Fibroblast of lung (primary cell): Measurements from ENCODE around the gene PRKCI. TPM values are rescaled to one million over a fixed set of nuclear protein-coding genes. Genes with fewer than 3 reads are reported as not detected.

Experiments
- DNase-seq, 2 donors: peaks; one replicate each; pipeline versions ENCODE4 v3.0.0 to v3.0.0-alpha.2; 2010; ENCODE audit warnings: low read depth in 2 of 2
- H2AFZ ChIP-seq: 2 replicates; pipeline ENCODE4 v1.5.1; 2012; ENCODE audit warnings: low read length, control low read depth, inconsistent platforms
- H3K27ac ChIP-seq: 2 replicates; pipeline ENCODE4 v1.5.1; 2011; ENCODE audit warnings: low read length, control low read depth; ENCODE audit not compliant: insufficient read depth
- H3K27me3 ChIP-seq: 2 replicates; pipeline ENCODE4 v1.5.1; 2011; ENCODE audit warnings: mild to moderate bottlenecking, low read length; ENCODE audit not compliant: control insufficient read depth, insufficient read depth
- H3K36me3 ChIP-seq: 2 replicates; pipeline ENCODE4 v1.5.1; 2011; ENCODE audit warnings: low read length; ENCODE audit not compliant: control insufficient read depth, insufficient read depth
- H3K4me1 ChIP-seq: 2 replicates; pipeline ENCODE4 v1.5.1; 2011; ENCODE audit warnings: low read length; ENCODE audit not compliant: control insufficient read depth, insufficient read depth; ENCODE audit errors: extremely low read depth
- H3K4me2 ChIP-seq: 2 replicates; pipeline ENCODE4 v1.5.1; 2011; ENCODE audit warnings: low read length, control low read depth; ENCODE audit not compliant: insufficient read depth; ENCODE audit errors: extremely low read depth
- H3K4me3 ChIP-seq, 4 experiments: fragments of 200-600 bp in 1 of 4; sonication (generic) in 1 of 4; replicated peaks in 1 of 4; 2 replicates each; pipeline ENCODE4 v1.5.1; 2011 to 2016; ENCODE audit warnings: low read length in 4 of 4, low read depth in 3 of 4, mild to moderate bottlenecking in 3 of 4, control low read depth in 2 of 4, inconsistent platforms in 1 of 4, mixed read lengths in 1 of 4; ENCODE audit not compliant: insufficient read depth in 1 of 4; ENCODE audit errors: control extremely low read depth in 1 of 4
- H3K79me2 ChIP-seq: 2 replicates; pipeline ENCODE4 v1.5.1; 2012; ENCODE audit warnings: mild to moderate bottlenecking, low read length, inconsistent platforms; ENCODE audit not compliant: control insufficient read depth, insufficient read depth
- H3K9ac ChIP-seq: 2 replicates; pipeline ENCODE4 v1.5.1; 2011; ENCODE audit warnings: mild to moderate bottlenecking, low read length, control low read depth; ENCODE audit not compliant: insufficient read depth
- H3K9me3 ChIP-seq: 2 replicates; pipeline ENCODE4 v1.5.1; 2012; ENCODE audit warnings: low read depth, low read length; ENCODE audit not compliant: control insufficient read depth, insufficient read depth
- H4K20me1 ChIP-seq: 2 replicates; pipeline ENCODE4 v1.5.1; 2011; ENCODE audit warnings: low read length; ENCODE audit not compliant: control insufficient read depth, insufficient read depth; ENCODE audit errors: extremely low read depth
- CTCF ChIP-seq, 2 donors: IDR thresholded peaks in 1 of 2; conservative IDR thresholded peaks in 1 of 2; 1 replicate in 1 of 2; 2 replicates in 1 of 2; pipeline ENCODE4 v1.5.1; 2011 to 2012; ENCODE audit warnings: low read length in 2 of 2, control low read depth in 1 of 2, inconsistent platforms in 1 of 2, low read depth in 1 of 2, mild to moderate bottlenecking in 1 of 2
- EZH2 ChIP-seq: IDR thresholded peaks from 2 replicates; pipeline ENCODE4 v1.5.1; 2012; ENCODE audit warnings: low read length, control low read depth, mild to moderate bottlenecking; ENCODE audit errors: missing control alignments
- polyA plus RNA-seq, 2 donors: library from polyadenylated mRNA; depleted of rRNA in 1 of 2; stranded (reverse) in 1 of 2; unstranded in 1 of 2; fragments of >200 nt; gene quantifications; 2 replicates each; pipeline ENCODE4 v1.2.1, GENCODE V29; 2011 to 2012; ENCODE audit warnings: missing spikeins in 1 of 2
- total RNA-seq: library from RNA; depleted of rRNA; stranded (reverse); fragments of >200 nt; gene quantifications from 2 replicates; pipeline ENCODE4 v1.2.1, GENCODE V29; 2014

The PRKCI gene
- total and polyA plus RNA-seq, 2 donors (not counting 1 experiment from before 2014, with no cell fraction given): 68.7 to 80.3 TPM

GRCh38 chr3:170352936-170353335 lies 130.7 kb downstream of the PRKCI start:
- H3K27ac ChIP-seq: no peak overlapping the region
- H4K20me1 ChIP-seq: no peaks in the 10 kb centered on the region
- H3K9ac ChIP-seq: no peak overlapping the region
- H3K9me3 ChIP-seq: no peaks in the 10 kb centered on the region
- no peak overlapping the region for H3K4me2 ChIP-seq
- H3K79me2 ChIP-seq: no peaks in the 10 kb centered on the region
- no peaks in the 10 kb centered on the region for H3K27me3 ChIP-seq
- no peaks in the 10 kb centered on the region for H3K36me3 ChIP-seq
- H3K4me3 ChIP-seq: no peak overlapping the region
- no peak for TF ChIP-seq CTCF (conservative IDR thresholded peaks at IDR 0.05 in 1 of 2, IDR thresholded peaks at IDR 0.05 in 1 of 2; ENCODE audit: low read depth in 1 of 2, low read length in 2 of 2)
- H3K4me1 ChIP-seq: peaks cover 3% of the 10 kb centered on the region
- no peak overlapping the region for H2AFZ ChIP-seq
- DNase-seq: no peak

- Histone ChIP-seq H3K4me3 (no peak overlapping the region), H3K79me2 (peaks cover 2% of the 10 kb centered on the region), H4K20me1 (no peaks in the 10 kb centered on the region), H3K4me2 (no peak overlapping the region), H3K9me3 (no peaks in the 10 kb centered on the region), H3K27ac (no peak overlapping the region), H3K4me1 (peaks cover 3% of the 10 kb centered on the region), H3K27me3 (no peaks in the 10 kb centered on the region), H2AFZ (no peak overlapping the region), H3K36me3 (no peaks in the 10 kb centered on the region), H3K9ac (no peak overlapping the region)
- no peak for DNase-seq
- TF ChIP-seq CTCF (conservative IDR thresholded peaks at IDR 0.05 in 1 of 2, IDR thresholded peaks at IDR 0.05 in 1 of 2; ENCODE audit: low read depth in 1 of 2, low read length in 2 of 2) (no peak), EZH2 (no peak)
Measured at GRCh38 chr3:170353485-170353884, 131.3 kb downstream of the PRKCI start.

GRCh38 chr3:170354760-170355159 lies 132.5 kb downstream of the PRKCI start:
- Histone ChIP-seq H3K79me2 (peaks cover 12% of the 10 kb centered on the region), H3K9ac (no peak overlapping the region), H3K27ac (no peak overlapping the region), H2AFZ (no peak overlapping the region), H4K20me1 (no peaks in the 10 kb centered on the region), H3K4me2 (no peak overlapping the region), H3K4me3 (no peak overlapping the region), H3K27me3 (no peaks in the 10 kb centered on the region), H3K9me3 (no peaks in the 10 kb centered on the region), H3K36me3 (no peaks in the 10 kb centered on the region), H3K4me1 (peaks cover 3% of the 10 kb centered on the region)
- no peak for TF ChIP-seq EZH2
- no peak for TF ChIP-seq CTCF (conservative IDR thresholded peaks at IDR 0.05 in 1 of 2, IDR thresholded peaks at IDR 0.05 in 1 of 2; ENCODE audit: low read depth in 1 of 2, low read length in 2 of 2)
- no peak for DNase-seq

Other genes starting within 250 kb of the PRKCI start
- 0.50 and 0.51 TPM in 2 replicates for gene GPR160, start 184.4 kb upstream of the PRKCI start, total RNA-seq
- 0.56 and 0.58 TPM in 2 replicates for gene GPR160, start 184.4 kb upstream of the PRKCI start, polyA plus RNA-seq
- gene PHC3, start 40.7 kb upstream of the PRKCI start, total RNA-seq: 31.8 and 36.0 TPM in 2 replicates
- 52.8 and 63.2 TPM in 2 replicates for gene PHC3, start 40.7 kb upstream of the PRKCI start, polyA plus RNA-seq
- gene SKIL, start 135.3 kb downstream of the PRKCI start, total RNA-seq: 33.4 and 53.2 TPM in 2 replicates
- 11.1 and 15.3 TPM in 2 replicates for gene SKIL, start 135.3 kb downstream of the PRKCI start, polyA plus RNA-seq
- 107 and 131 TPM in 2 replicates for gene CLDN11, start 196.4 kb downstream of the PRKCI start, total RNA-seq
- gene CLDN11, start 196.4 kb downstream of the PRKCI start, polyA plus RNA-seq: 316 and 440 TPM in 2 replicates